Panc1 (cell line): ENCODE data around the gene LMF1.

Source experiments
- CTCF ChIP-seq: fragments of 450-650 bp; IDR thresholded peaks from 2 replicates; pipeline ENCODE4 v1.5.1; 2017; ENCODE audit warnings: mild to moderate bottlenecking
- POLR2AphosphoS5 ChIP-seq: IDR thresholded peaks from 2 replicates; pipeline ENCODE4 v1.6.1; 2012; ENCODE audit warnings: mild to moderate bottlenecking, low read depth, low read length, moderate library complexity
- SIN3A ChIP-seq: IDR thresholded peaks from 2 replicates; pipeline ENCODE4 v1.6.1; 2012; ENCODE audit warnings: low read depth, mild to moderate bottlenecking, low read length, moderate library complexity, borderline replicate concordance; ENCODE audit not compliant: insufficient read depth
- TCF7L2 ChIP-seq: IDR thresholded peaks from 2 replicates; pipeline ENCODE4 v1.6.1; 2011; ENCODE audit warnings: mild to moderate bottlenecking, low read depth, low read length, inconsistent platforms

DNA sequence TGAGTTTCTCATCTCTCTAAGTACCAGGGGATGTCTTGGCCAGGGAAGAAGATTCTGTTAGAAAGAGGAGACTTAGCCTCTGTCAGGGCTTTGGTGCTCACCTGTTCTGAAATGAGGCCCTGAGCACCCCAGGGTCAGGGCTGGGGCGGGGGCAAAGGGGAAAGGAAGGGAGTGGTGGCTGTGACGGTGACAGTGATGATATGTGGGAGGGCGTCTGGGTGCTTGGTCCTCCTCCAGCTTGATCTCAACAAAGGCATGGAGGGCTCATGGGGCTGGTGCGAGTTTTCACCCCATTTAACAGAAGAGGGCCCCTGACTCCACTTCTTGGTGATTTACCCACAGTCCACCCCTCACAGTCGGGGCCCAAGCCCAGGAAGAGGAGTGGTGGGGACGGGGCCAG is 25.9 kb upstream of the LMF1 start:
- TF ChIP-seq CTCF (no peak), SIN3A (no peak), POLR2AphosphoS5 (no peak), TCF7L2 (no peak)
